Measurements from ENCODE around the gene TESMIN. TPM values are rescaled to one million over a fixed set of nuclear protein-coding genes. Genes with fewer than 3 reads are reported as not detected.

TESMIN gene
- polyA plus RNA-seq, 3 donors: 1.9 to 2.6 (median 2.5) TPM

DNA sequence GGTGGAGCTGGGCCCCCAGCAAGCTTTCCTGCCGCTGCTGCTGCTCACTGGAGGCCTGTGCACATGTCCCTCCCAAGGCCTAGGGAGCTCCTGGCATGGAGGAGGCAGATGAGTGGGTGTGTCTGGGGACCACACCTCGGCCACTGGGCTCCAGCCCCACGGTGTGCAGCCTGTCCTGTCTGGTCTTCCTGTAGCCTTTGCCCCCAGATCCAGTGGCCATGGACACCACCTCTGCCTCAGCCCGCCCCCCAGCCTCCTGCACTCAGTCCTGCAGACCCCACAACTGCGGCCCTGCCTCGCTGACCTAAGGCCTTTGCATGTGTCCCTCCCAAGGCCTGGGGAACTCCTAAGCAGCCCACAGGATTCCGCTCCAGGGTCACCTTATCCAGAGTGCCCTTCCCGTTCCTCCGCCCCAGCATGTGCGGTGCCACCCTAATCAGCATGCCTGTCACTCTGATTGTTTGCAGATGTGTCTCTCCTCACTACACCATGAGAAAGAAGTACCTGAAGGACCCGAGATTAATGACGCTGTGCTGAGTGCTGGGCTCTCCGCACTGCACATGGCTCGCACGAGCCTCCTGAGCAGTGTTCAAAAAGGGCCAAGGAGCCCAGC, 58.3 kb downstream of the TESMIN start:
- Mint-ChIP-seq H3K4me3 (no peak overlapping the region), H3K27me3 (ENCODE audit: low read depth in 3 of 3) (peaks cover 24 to 31% (median 29%) of the 10 kb centered on the region in 3 donors), H3K36me3 (no peaks in the 10 kb centered on the region), H3K9me3 (peaks cover 2 to 22% (median 16%) of the 10 kb centered on the region in 7 donors), H3K27ac (no peak overlapping the region), H3K4me1 (no peaks in the 10 kb centered on the region)
- no peak for DNase-seq
- H3K79me2 ChIP-seq (ENCODE audit: insufficient read depth, low read length): no peaks in the 10 kb centered on the region
- H3K27me3 ChIP-seq (ENCODE audit: control insufficient read depth in 2 of 2, insufficient read depth in 2 of 2, low read length in 2 of 2): peaks cover 0 to 16% of the 10 kb centered on the region in 2 donors
- no peaks in the 10 kb centered on the region for H3K4me1 ChIP-seq (ENCODE audit: control insufficient read depth in 1 of 2, insufficient read depth in 2 of 2, low read length in 2 of 2)
- intact Hi-C loops (cut with micrococcal nuclease): no loop called here
- no peak overlapping the region for H2AFZ ChIP-seq (ENCODE audit: insufficient read depth, low read depth, low read length, poor library complexity, severe bottlenecking)
- TF ChIP-seq CTCF (IDR thresholded peaks at IDR 0.05): no peak
- H3K4me3 ChIP-seq (replicated peaks in 1 of 3; ENCODE audit: low read depth in 2 of 3, low read length in 3 of 3): no peak overlapping the region
- H3K9me3 ChIP-seq (replicated peaks in 1 of 2; ENCODE audit: control insufficient read depth in 1 of 2, insufficient read depth in 1 of 2, low read length in 2 of 2): peaks cover 5 to 9% of the 10 kb centered on the region in 2 donors
- no peaks in the 10 kb centered on the region for H3K36me3 ChIP-seq (replicated peaks in 1 of 2; ENCODE audit: control insufficient read depth in 1 of 2, insufficient read depth in 2 of 2, low read length in 2 of 2)
- H3K9ac ChIP-seq (ENCODE audit: insufficient read depth, low read length, poor library complexity, severe bottlenecking): no peak overlapping the region
- no peaks in the 10 kb centered on the region for H4K20me1 ChIP-seq (ENCODE audit: insufficient read depth, low read length)
- 97% methylated on average over 14 of the region's 15 CpGs for whole genome bisulfite sequencing (ENCODE audit: insufficient coverage)
- no peak overlapping the region for H3K4me2 ChIP-seq (replicated peaks; ENCODE audit: extremely low read depth, low read length, poor library complexity, severe bottlenecking)
- no peak overlapping the region for H3K27ac ChIP-seq (ENCODE audit: low read depth in 1 of 2, low read length in 2 of 2)

DNA sequence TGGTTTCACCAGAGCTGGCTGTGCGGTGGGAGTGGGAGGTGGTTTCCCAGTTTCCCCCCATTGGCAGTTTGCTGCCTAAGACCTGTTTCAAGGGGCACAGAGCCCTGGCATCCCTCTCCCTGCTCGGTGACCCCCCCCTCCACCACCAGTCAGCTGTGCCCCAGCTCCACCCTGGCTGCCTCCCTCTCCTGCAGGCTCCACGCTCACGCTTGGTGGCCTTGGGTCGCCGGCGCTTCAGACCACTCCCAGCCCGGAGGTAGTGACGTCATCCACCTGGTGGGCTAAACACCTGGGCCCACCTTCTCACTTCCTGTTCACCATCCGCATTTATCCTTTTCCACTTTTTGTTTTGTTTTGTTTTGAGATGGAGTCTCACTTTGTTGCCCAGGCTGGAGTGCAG, 59.2 kb downstream of the TESMIN start:
- H3K9ac ChIP-seq (ENCODE audit: insufficient read depth, low read length, poor library complexity, severe bottlenecking): no peak overlapping the region
- H3K27ac ChIP-seq (ENCODE audit: low read depth in 1 of 2, low read length in 2 of 2): no peak overlapping the region
- Mint-ChIP-seq H3K9me3 (peaks cover 2 to 16% (median 12%) of the 10 kb centered on the region in 7 donors), H3K4me1 (no peaks in the 10 kb centered on the region), H3K27me3 (ENCODE audit: low read depth in 3 of 3) (peaks cover 31 to 40% (median 35%) of the 10 kb centered on the region in 3 donors), H3K36me3 (no peaks in the 10 kb centered on the region), H3K27ac (no peak overlapping the region), H3K4me3 (no peak overlapping the region)
- H3K4me3 ChIP-seq (replicated peaks in 1 of 3; ENCODE audit: low read depth in 2 of 3, low read length in 3 of 3): no peak overlapping the region
- H3K9me3 ChIP-seq (replicated peaks in 1 of 2; ENCODE audit: control insufficient read depth in 1 of 2, insufficient read depth in 1 of 2, low read length in 2 of 2): peaks cover 5 to 9% of the 10 kb centered on the region in 2 donors
- no peaks in the 10 kb centered on the region for H3K79me2 ChIP-seq (ENCODE audit: insufficient read depth, low read length)
- H3K27me3 ChIP-seq (ENCODE audit: control insufficient read depth in 2 of 2, insufficient read depth in 2 of 2, low read length in 2 of 2): peaks cover 0 to 22% of the 10 kb centered on the region in 2 donors
- no peaks in the 10 kb centered on the region for H3K36me3 ChIP-seq (replicated peaks in 1 of 2; ENCODE audit: control insufficient read depth in 1 of 2, insufficient read depth in 2 of 2, low read length in 2 of 2)
- no peaks in the 10 kb centered on the region for H4K20me1 ChIP-seq (ENCODE audit: insufficient read depth, low read length)
- no peak for DNase-seq
- 99% methylated on average over 8 of the region's 10 CpGs for WGBS (ENCODE audit: insufficient coverage)
- no peak for TF ChIP-seq CTCF (IDR thresholded peaks at IDR 0.05)
- no peaks in the 10 kb centered on the region for H3K4me1 ChIP-seq (ENCODE audit: control insufficient read depth in 1 of 2, insufficient read depth in 2 of 2, low read length in 2 of 2)
- no peak overlapping the region for H2AFZ ChIP-seq (ENCODE audit: insufficient read depth, low read depth, low read length, poor library complexity, severe bottlenecking)
- no peak overlapping the region for H3K4me2 ChIP-seq (replicated peaks; ENCODE audit: extremely low read depth, low read length, poor library complexity, severe bottlenecking)
- intact Hi-C loops (cut with micrococcal nuclease): no loop called here

Data from CD14-positive monocyte (primary cell).